ENCODE results near the gene CAPN2.

The CAPN2 gene

DNA sequence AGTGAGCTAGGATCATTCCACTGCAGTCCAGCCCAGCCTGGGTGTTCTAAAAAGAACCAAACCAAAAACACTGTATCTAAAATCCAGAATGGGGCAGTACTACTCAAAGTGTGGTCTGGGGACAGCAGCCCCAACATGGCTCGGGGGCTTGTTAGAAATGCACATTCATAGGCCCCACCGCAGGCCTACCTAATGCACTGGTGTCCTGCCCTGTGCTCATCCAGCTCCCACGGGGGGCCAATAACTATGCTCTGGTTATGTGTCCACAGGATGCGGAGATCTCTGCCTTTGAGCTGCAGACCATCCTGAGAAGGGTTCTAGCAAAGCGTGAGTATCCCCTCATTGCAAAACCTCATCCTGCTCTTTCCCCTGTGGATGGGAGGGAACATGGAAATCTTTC lies 51.5 kb downstream of the CAPN2 start:
- DNase-seq: no peak

DNA sequence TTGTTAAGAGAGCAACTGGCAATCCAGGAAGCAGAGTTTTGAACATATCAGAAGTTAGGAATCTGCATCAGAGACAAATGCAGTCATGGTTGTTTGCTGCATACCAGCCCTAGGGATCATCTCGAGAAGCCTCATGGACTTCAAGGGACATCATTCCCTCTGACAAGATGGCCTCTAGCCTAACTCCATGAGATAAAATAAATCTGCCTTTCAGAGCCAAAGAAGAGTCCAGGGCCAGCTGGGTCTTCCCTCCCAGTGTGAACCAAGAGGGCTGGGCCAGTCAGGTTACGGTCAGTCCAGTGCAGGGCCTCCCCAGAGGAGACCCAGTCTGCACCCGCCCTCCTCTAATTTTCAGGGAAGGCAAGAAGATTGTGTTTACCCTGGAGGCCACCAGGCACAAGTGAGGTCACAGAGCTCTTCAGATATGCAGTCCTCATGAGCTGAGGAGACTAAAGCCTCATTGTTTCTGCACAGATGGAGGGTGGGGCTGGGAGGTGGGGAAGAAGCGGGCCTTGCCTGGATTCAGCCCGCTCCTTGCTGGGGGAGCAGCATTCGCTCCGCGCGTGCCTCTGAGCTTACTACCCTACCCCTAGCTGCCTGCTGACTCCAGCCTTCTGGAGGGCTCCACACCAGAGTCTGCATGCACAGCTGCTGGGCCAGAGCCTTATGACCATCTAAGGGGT lies 52.8 kb downstream of the CAPN2 start:
- no peak for DNase-seq

DNA sequence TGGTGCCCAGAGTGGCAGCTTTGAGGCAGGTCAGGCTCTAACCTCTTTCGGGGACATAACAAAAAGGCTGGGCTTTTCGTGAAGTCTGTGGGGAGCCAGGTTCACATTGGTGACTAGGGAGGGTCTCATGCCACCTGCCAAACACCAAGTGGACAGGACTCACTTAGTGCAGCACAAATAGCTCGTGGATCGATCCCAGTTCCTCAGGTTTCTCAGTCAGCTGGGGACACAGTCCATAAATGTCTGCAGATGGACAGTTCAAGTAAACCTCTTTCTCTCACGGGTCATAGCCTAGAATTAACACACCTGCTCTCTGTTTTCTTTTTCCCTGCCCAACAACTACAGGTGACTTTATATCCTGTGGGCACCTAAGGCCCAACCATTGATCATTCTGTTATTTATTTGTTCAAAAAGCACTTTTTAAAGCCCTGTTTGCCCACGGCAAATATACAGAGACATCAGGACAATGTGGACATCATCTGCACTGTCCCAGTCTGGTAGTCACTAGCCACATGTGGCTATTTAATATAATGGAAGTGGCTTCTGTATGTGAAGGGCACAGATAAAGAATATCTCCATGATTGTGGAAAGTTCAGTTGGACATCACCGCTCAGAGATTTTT lies 53.5 kb downstream of the CAPN2 start:
- no peak for DNase-seq

- DNase-seq: no peak
These were observed 58.4 kb downstream of the CAPN2 start for GRCh38 chr1:223770621-223771315.

DNA sequence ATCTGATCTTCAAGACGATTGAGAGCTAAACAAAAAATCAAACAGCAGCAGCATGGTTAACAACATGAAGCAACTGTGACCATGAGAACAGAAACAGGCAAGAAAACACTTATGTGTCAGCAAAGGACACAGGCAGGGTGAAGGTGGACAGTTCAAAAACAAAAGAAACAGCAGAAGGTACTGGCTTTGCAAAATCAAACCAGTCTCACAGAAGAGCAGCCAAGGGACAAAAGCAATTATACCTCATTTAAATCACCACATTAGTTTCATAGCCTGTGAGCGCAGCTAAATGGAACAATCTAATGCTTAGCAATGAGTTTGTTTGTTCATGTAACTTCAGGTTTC lies 59.1 kb downstream of the CAPN2 start:
- no peak for DNase-seq

DNA sequence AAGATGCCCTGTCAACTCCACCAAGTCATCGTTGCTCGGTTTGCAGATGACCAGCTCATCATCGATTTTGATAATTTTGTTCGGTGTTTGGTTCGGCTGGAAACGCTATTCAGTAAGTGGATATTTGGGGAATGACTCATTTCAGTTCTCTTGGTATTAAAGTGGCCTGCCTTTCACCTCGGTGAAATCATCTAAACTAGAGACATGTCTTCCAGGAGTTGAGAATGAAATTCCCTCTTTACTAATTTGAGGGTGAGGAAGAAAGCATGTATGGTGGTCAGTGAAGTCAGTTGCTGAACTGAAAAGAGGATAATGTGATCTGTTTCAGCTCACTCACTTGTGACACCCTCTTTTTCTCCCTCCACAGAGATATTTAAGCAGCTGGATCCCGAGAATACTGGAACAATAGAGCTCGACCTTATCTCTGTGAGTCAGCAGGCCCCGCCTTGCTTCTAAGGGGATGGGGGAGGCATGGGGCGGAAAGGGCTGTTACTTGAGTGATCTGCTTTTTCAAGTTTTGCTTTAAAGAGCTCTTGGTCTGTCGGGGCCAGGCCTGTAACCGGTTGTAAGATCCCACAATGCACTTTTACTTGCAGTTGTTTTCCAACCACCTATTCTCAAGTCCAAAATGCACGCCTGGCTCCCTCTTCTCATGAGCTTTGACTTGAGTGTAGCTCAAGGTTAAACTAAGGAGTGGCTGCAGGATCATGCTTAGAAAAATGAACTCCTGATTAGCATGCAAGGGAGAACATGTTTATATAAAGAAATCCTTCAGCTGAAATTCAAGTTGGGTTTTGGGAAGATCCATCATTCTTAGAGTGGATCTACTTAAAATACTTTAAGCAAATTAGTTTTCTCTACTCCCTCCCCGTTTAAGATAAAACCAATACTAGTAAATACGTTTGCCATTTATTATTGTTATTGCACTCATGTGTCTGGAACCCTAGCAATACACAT lies 59.8 kb downstream of the CAPN2 start:
- no peak for DNase-seq

GRCh38 chr1:223772771-223773160 lies 60.4 kb downstream of the CAPN2 start:
- no peak for DNase-seq

DNA sequence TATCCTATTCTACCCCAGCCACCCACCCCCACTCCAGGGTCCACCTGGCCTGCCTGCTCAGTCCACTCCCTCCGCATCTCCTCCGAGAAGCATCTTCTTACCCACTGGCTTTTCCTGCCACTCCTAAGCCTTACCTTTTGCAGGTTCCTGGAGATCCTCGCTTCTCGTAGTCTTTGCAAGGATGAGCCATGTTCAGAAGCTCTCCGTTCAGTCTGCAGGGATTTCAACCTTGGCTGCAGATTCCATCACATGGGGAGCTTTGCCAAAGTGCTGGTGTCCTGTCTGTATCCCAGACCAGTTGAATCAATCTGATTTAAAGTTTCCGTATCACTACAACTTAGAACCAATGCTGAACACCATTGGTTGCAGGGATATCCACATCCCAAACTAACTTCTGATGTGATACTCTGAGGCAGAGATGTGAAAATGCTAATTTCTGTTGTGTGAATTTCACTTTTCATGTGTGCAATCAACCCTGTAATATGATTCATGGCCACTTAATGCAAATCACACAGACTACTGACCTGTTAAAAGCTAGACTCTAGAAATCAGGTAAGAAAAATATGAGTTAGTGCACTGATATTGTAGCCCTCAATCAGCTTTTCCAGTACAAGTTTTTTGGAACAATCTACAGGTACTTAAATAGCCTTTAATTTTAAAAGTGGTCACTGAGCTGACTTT lies 61.9 kb downstream of the CAPN2 start:
- DNase-seq: no peak

GRCh38 chr1:223775054-223775453 lies 62.7 kb downstream of the CAPN2 start:
- DNase-seq: no peak

- DNase-seq: no peak
These were observed 63.4 kb downstream of the CAPN2 start for GRCh38 chr1:223775711-223776074.

DNA sequence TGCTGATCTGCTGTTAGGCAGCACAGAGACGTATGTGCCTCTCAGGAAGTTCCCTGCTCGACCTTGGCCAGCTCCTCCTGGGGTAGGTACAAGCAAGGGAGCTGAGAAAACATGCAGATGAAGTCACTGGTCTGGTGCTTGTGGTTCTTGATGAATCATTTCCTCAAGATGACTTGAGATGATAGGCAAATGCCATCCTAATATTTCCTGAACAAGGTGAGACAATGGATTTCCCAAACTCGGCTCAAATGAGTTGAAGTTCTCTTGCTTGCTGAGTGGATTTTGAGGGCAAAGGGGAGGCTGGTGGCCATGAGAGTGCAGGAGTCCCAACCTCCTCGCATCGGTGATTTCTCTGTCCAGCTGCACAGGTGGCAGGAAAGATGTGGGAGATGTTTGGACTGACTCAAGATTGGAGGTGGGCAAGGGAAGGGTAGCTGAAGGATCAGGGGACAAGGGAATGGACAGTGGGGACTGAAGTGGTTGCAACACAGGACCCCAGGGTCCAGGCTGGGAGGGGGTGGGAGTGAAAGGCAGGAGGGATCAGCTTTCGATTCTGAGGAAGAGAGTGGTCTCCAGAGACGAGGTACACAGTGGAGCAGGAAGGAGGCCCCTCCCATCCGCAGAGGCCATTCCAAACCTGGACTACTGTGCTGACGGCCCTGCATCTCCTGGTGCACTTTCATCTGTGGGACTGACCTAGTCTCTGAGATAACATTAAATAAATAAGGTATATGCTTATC lies 63.9 kb downstream of the CAPN2 start:
- no peak for DNase-seq

- no peak for DNase-seq
These were observed 64.6 kb downstream of the CAPN2 start for GRCh38 chr1:223776826-223777454.

DNA sequence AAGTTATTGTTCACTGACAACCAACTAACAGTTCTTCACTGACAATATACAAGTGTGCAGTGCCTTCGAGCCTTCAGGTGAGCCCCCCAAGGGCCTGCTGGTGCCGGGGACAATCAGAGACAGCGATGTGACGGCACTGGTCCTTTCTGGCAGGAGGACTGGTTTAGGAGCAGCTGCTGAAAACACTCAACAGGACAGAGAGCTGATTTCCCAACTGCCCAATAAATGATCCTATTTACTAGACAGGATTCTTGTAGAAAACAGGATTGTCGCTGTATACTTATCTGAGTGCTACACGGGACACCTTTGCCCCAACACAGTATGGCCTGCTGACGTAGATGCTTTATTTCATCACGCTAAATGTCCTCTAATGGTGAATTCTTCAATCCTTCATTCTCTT lies 68.0 kb downstream of the CAPN2 start:
- no peak for DNase-seq

DNA sequence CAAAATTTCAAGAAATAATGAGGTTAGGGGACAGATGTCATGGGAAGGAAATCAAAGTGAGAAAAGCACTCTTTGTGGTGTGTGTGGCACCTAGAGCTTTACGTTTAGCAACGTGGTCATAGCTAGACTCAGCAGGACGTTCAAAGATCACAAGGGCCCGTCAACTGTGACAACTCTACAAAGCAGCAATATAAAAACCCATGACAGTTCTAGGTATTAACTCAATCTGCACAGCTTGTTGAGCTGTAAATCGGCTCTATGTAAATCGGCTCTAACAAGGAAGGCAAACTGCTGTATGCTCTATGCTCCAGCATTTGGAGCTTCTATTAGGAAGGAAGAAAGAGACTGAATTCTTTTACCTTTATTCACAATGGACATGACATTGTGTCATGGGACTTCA lies 68.6 kb downstream of the CAPN2 start:
- no peak for DNase-seq

DNA sequence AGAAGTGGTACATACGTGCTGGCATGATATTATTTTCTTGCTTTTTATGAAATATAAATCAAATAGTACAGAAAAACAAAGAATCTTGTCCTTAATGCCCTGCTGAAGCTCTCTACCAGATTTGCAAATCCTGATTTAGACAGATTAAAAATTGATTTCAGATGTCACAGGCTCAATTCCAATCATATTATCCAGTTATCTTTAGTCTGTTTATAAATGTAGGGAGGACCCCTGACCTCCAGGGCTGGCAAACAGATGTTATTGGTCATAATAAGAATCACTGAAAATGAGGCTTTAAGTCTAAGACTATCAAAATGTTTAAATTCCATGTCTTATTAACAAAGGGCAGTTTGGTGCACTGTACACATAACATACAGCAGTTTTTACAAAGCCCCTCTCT lies 71.3 kb downstream of the CAPN2 start:
- DNase-seq: no peak

GRCh38 chr1:223784541-223784940 lies 72.2 kb downstream of the CAPN2 start:
- DNase-seq: no peak

- DNase-seq: no peak
These were observed 73.5 kb downstream of the CAPN2 start for GRCh38 chr1:223785808-223786207.

DNA sequence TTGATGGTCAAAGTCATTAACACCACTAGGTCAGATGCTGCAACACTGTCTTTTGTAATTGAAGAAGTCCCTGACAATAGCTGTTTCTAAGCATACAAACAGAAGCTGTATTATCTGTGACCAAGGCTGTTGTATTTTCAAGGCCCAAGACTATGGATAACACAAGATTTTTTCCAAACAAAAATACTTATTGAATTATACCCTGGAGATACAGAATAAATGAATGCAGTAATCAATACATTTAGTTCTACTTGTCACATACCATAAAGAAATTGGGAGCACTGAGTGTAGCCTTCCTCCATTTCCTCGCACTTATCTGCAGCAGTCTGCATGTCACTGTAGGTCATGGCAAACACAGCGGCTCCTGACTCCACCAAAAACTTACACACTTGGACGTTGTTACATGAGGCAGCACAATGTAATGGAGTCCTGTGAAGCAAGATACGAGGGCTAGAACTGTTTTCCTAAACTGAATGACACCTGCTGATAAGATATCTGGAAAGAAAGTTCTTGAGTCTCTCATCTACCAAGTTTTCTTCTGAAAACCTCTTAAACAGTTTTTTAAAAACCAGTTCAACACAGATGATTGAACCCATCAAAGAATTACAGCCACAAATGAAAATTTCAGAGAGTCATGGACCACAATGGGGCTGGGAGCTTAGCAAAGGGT lies 76.5 kb downstream of the CAPN2 start:
- DNase-seq: no peak

- no peak for DNase-seq
These were observed 79.7 kb downstream of the CAPN2 start for GRCh38 chr1:223792046-223792445.

- no peak for DNase-seq
These were observed 81.4 kb downstream of the CAPN2 start for GRCh38 chr1:223793716-223794115.

Measured in NCI-H446 treated with DMSO at 0.1 percent for 48 hours (cell line).